Ascending aorta (tissue), 2 donors: ENCODE data around the gene KCNMB3. TPM values are rescaled to one million over a fixed set of nuclear protein-coding genes. Genes with fewer than 3 reads are reported as not detected.
"Not testable (repeated sequence)": the region's sequence is repeated elsewhere in the genome, so short reads cannot be mapped to it uniquely, and the experiment has no call there.

Source experiments
- DNase-seq, 2 donors: peaks; one replicate each; pipeline ENCODE4 v3.0.0-alpha.2; 2019; ENCODE audit warnings: low spot score in 2 of 2
- H3K27ac ChIP-seq, 2 donors: fragments of 200-600 bp; sonication (generic); one replicate each; pipeline ENCODE4 v1.5.1; 2016 to 2017; ENCODE audit warnings: mild to moderate bottlenecking in 1 of 2
- H3K27me3 ChIP-seq: fragments of 200-600 bp; sonication (generic); one replicate; pipeline ENCODE4 v1.5.1; 2017
- H3K36me3 ChIP-seq, 2 donors: fragments of 200-600 bp; sonication (generic); one replicate each; pipeline ENCODE4 v1.5.1; 2016
- H3K4me1 ChIP-seq, 2 donors: fragments of 200-600 bp; sonication (generic); one replicate each; pipeline ENCODE4 v1.5.1; 2016 to 2017; ENCODE audit warnings: mild to moderate bottlenecking in 1 of 2
- H3K4me3 ChIP-seq, 2 donors: fragments of 200-600 bp; sonication (generic); one replicate each; pipeline ENCODE4 v1.5.1; 2016 to 2017; ENCODE audit warnings: mild to moderate bottlenecking in 1 of 2
- H3K9me3 ChIP-seq, 2 donors: fragments of 200-600 bp; sonication (generic); one replicate each; pipeline ENCODE4 v1.5.1; 2016
- intact Hi-C: fragments of 100-400 bp; cut with DNase I; formaldehyde crosslinking; loops from one replicate; pipeline ENCODE4 v1.15.1; 2023
- total RNA-seq: library from RNA; depleted of rRNA; stranded (reverse); fragments of >200 nt; gene quantifications from one replicate; pipeline ENCODE4 v1.1.0, GENCODE V29; 2016
- TF ChIP-seq, protein P1 (sequence below), 3 experiments: fragments of 200-600 bp in 2 of 3; fragments of 450-650 bp in 1 of 3; sonication (generic) in 2 of 3; IDR thresholded peaks; one replicate each; pipeline ENCODE4 v1.5.1; 2016 to 2019; ENCODE audit warnings: antibody characterized with exemption in 3 of 3, mild to moderate bottlenecking in 1 of 3, moderate library complexity in 1 of 3

KCNMB3 gene
- total RNA-seq, 1 donor from 2014 or later: 16.5 TPM

DNA sequence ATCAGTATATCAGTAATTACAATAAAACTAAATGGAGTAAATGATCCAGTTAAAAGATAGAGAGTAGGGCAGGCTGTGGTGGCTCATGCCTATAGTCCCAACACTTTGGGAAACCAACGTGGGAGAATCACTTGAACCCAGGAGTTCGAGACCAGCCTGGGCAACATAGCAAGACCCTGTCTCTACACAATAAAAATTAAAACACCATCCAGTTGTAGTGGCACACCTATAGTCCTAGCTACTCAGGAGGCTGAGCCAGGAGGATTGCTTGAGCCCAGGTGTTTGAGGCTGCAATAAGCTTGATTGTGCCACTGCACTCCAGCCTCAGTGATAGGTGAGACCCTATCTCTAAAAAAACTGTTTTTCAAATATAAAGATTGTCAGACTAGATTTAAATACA lies 5.9 kb upstream of the KCNMB3 start:
- Histone ChIP-seq H3K4me3 (no peak overlapping the region), H3K27me3 (no peaks in the 10 kb centered on the region), H3K27ac (no peak overlapping the region), H3K4me1 (no peaks in the 10 kb centered on the region), H3K36me3 (no peaks in the 10 kb centered on the region), H3K9me3 (peaks cover 3 to 25% of the 10 kb centered on the region in 2 donors)
- no peak for DNase-seq
- intact Hi-C loops: no loop called here
- TF ChIP-seq, protein P1, sequence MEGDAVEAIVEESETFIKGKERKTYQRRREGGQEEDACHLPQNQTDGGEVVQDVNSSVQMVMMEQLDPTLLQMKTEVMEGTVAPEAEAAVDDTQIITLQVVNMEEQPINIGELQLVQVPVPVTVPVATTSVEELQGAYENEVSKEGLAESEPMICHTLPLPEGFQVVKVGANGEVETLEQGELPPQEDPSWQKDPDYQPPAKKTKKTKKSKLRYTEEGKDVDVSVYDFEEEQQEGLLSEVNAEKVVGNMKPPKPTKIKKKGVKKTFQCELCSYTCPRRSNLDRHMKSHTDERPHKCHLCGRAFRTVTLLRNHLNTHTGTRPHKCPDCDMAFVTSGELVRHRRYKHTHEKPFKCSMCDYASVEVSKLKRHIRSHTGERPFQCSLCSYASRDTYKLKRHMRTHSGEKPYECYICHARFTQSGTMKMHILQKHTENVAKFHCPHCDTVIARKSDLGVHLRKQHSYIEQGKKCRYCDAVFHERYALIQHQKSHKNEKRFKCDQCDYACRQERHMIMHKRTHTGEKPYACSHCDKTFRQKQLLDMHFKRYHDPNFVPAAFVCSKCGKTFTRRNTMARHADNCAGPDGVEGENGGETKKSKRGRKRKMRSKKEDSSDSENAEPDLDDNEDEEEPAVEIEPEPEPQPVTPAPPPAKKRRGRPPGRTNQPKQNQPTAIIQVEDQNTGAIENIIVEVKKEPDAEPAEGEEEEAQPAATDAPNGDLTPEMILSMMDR (IDR thresholded peaks at IDR 0.05): no peak

DNA sequence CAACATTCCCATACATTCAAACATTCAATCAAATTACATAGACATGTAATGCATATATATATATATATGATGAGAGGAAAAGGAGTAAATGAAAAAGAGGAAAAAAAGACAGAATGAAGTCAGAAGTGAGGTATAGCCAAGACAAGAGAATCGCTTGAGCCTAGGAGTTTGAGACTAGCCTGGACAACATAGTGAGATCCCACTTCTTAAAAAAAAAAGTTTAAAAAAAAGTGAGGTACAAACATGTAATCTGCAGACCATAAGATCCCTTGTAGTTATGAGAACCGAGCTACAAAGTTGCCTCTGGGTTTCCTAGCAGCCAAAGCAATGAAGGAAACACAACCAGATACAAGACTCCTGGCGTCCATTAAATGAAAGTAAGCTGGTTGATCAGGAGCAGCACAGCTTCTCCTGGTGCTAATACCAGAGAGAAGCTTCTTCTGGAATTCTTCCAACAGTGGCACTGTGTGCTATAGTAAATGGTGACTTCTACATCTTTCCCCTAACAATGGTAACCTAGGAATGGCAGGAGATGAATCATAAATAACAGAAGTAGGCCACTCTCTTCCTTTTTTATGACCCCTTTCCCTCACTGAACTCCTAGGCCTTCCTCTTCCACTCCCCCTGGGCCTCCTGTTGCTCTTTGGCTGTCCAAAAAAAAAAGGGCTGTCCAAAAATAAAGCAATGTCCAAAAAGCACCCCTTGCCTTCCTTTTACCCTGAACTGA lies 3.5 kb downstream of the KCNMB3 start:
- Histone ChIP-seq H3K4me1 (no peaks in the 10 kb centered on the region), H3K27ac (no peak overlapping the region)
- TF ChIP-seq, protein P1 (IDR thresholded peaks at IDR 0.05): no peak

GRCh38 chr3:179244878-179245277 lies 6.0 kb downstream of the KCNMB3 start:
- no peak overlapping the region for H3K27ac ChIP-seq
- H3K9me3 ChIP-seq: no peaks in the 10 kb centered on the region
- TF ChIP-seq, protein P1 (IDR thresholded peaks at IDR 0.05): no peak
- no peak for DNase-seq
- intact Hi-C loops: no loop called here
- no peak overlapping the region for H3K4me3 ChIP-seq
- H3K27me3 ChIP-seq: no peaks in the 10 kb centered on the region
- H3K36me3 ChIP-seq: peaks cover under 1 to 20% of the 10 kb centered on the region in 2 donors
- no peaks in the 10 kb centered on the region for H3K4me1 ChIP-seq

More for the DNA sequence above, 3.5 kb downstream of the KCNMB3 start:
- peaks cover 3 to 31% of the 10 kb centered on the region in 2 donors for H3K36me3 ChIP-seq
- H3K9me3 ChIP-seq: no peaks in the 10 kb centered on the region
- H3K27me3 ChIP-seq: no peaks in the 10 kb centered on the region
- no peak for DNase-seq
- intact Hi-C loops: no loop called here
- H3K4me3 ChIP-seq: no peak overlapping the region

DNA sequence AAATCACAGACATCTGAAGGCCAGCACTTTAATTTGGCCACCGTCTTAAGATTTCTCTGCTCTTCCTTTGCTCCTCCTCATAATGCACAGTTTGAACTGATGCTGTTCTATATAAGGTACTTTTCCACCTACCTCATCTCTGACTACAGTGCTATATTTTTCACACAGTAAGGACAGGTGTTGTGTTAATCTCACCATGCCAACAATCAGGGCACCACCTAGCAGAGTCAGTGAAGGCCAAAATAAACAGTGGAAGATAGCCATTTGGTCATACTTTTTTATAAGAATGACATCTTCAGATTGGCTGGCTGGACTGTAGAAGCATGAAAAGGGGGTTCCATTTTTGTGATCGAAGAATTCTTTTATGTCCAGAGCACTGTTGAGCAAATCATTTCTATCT lies 8.1 kb downstream of the KCNMB3 start:
- DNase-seq, H3K4me1 ChIP-seq, H3K4me3 ChIP-seq, H3K27ac ChIP-seq, intact Hi-C loops, H3K27me3 ChIP-seq, H3K9me3 ChIP-seq: not testable (repeated sequence)
- peaks cover 0 to 11% of the 10 kb centered on the region in 2 donors for H3K36me3 ChIP-seq

DNA sequence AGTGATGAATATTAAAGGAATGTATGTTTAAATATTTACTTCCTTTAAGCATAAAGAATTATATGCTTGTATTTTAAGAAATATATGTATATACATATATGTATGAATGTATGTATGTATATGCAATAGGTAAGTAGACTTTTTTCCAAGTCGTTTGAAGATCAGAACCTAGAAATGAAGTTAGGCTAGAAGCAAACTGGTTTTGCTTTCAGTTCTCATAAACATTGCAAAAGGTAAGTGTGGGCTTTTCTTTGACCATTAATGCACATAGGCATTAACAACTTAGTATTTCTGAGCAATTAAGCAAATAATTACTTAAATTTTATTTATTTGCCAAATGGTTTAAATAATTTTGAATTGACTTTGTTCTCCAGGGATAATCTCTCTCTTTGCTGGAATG lies 10.6 kb downstream of the KCNMB3 start:
- not testable (repeated sequence) for H3K4me1 ChIP-seq, H3K9me3 ChIP-seq

DNA sequence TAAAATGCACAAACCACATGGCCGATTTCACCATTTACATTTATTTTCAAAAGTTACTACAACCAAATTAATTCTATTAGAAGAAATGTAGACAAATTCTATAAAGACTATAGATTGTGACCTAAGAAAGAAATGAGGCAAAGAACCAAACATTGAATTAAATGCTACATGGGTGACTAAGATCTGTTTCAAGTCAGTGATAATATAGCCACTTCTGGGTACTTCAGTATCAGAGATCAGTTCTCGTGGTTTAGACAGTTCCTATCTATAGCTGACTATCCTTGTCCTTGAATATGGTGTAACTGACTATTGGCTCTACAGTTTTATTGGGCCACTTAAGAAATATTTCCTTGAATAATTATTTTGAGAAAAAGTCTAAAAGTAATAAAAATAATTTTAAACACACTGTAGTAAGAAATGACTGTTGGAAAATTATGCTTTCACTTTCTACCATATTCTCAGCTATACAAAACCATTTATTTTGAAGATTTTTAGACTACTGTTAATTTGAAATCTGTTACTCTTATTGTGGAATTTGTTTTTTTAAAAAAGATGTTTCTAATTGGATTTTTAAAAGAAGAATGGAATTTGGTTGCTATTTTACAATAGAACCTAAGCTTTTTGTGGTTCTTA lies 14.1 kb downstream of the KCNMB3 start:
- no peak for DNase-seq
- Histone ChIP-seq H3K27ac (no peak overlapping the region), H3K9me3 (no peaks in the 10 kb centered on the region), H3K27me3 (no peaks in the 10 kb centered on the region), H3K36me3 (peaks cover 4 to 13% of the 10 kb centered on the region in 2 donors), H3K4me3 (no peak overlapping the region), H3K4me1 (no peaks in the 10 kb centered on the region)
- intact Hi-C loops: no loop called here
- TF ChIP-seq, protein P1 (IDR thresholded peaks at IDR 0.05): no peak

More for the DNA sequence above, 10.6 kb downstream of the KCNMB3 start:
- H3K27me3 ChIP-seq, intact Hi-C loops, H3K27ac ChIP-seq, DNase-seq, H3K4me3 ChIP-seq, H3K36me3 ChIP-seq: not testable (repeated sequence)
